Fibroblast of mammary gland (primary cell): ENCODE data around the gene TMCC2.

Source experiments
- DNase-seq: peaks from one replicate; pipeline ENCODE4 v3.0.0-alpha.2; 2010; ENCODE audit warnings: low read depth
- H3K4me3 ChIP-seq: 2 replicates; pipeline ENCODE4 v1.5.1; 2011; ENCODE audit warnings: low read depth, mild to moderate bottlenecking, low read length, moderate library complexity; ENCODE audit not compliant: control insufficient read depth
- CTCF ChIP-seq: conservative IDR thresholded peaks from 2 replicates; pipeline ENCODE4 v1.5.1; 2011; ENCODE audit warnings: low read depth, low read length, inconsistent platforms; ENCODE audit not compliant: control insufficient read depth, insufficient read depth

TMCC2 gene

GRCh38 chr1:205226868-205227583 lies 720 bp upstream of the TMCC2 start:
- peak overlapping the region; percentile 68 for H3K4me3 ChIP-seq
- no peak for TF ChIP-seq CTCF
- DNase-seq = peak; percentile 57

GRCh38 chr1:205228093-205228521 lies 361 bp downstream of the TMCC2 start:
- DNase-seq = no peak
- peak overlapping the region; percentile 63 for H3K4me3 ChIP-seq
- no peak for TF ChIP-seq CTCF

- TF ChIP-seq CTCF = peak; percentile 24
- peak overlapping the region; percentile 63 for H3K4me3 ChIP-seq
- peak; percentile 43 for DNase-seq
Measured at GRCh38 chr1:205229399-205229871, 1.7 kb downstream of the TMCC2 start.

GRCh38 chr1:205229916-205230700 lies 2.4 kb downstream of the TMCC2 start:
- TF ChIP-seq CTCF = no peak
- DNase-seq = no peak
- H3K4me3 ChIP-seq = no peak overlapping the region

GRCh38 chr1:205230982-205231381 lies 3.2 kb downstream of the TMCC2 start:
- no peak overlapping the region for H3K4me3 ChIP-seq
- TF ChIP-seq CTCF = no peak
- no peak for DNase-seq

GRCh38 chr1:205232127-205232820 lies 4.5 kb downstream of the TMCC2 start:
- no peak for DNase-seq
- no peak overlapping the region for H3K4me3 ChIP-seq
- no peak for TF ChIP-seq CTCF
